Spleen (tissue), 11 donors: ENCODE measurements around the gene CLEC11A. TPM values are rescaled to one million over a fixed set of nuclear protein-coding genes. Genes with fewer than 3 reads are reported as not detected.

Experiments
- DNase-seq: peaks from one replicate; pipeline ENCODE4 v3.0.0-alpha.2; 2020
- H3K27ac ChIP-seq, 8 donors: fragments of 200-600 bp; sonication (generic) in 7 of 8; 1 replicate in 4 of 8; 2 replicates in 4 of 8; pipeline versions ENCODE4 v1.5.0 to v1.8.0; 2016 to 2021; ENCODE audit warnings: inconsistent platforms in 4 of 8, mild to moderate bottlenecking in 4 of 8, moderate library complexity in 1 of 8
- H3K27me3 ChIP-seq, 7 donors: fragments of 200-600 bp; sonication (generic) in 6 of 7; replicated peaks in 1 of 7; 1 replicate in 4 of 7; 2 replicates in 3 of 7; pipeline versions ENCODE4 v1.5.0 to v1.8.0; 2016 to 2021; ENCODE audit warnings: inconsistent platforms in 3 of 7, mild to moderate bottlenecking in 1 of 7
- H3K36me3 ChIP-seq, 6 donors: fragments of 200-600 bp; sonication (generic) in 5 of 6; 1 replicate in 4 of 6; 2 replicates in 2 of 6; pipeline versions ENCODE4 v1.5.0 to v1.8.0; 2016 to 2021; ENCODE audit warnings: inconsistent platforms in 2 of 6
- H3K4me1 ChIP-seq, 6 donors: fragments of 200-600 bp; sonication (generic) in 5 of 6; 1 replicate in 3 of 6; 2 replicates in 3 of 6; pipeline versions ENCODE4 v1.5.0 to v1.8.0; 2016 to 2021; ENCODE audit warnings: inconsistent platforms in 3 of 6
- H3K4me3 ChIP-seq, 8 donors: fragments of 200-600 bp; sonication (generic) in 7 of 8; 1 replicate in 4 of 8; 2 replicates in 4 of 8; pipeline versions ENCODE4 v1.5.0 to v1.8.0; 2016 to 2021; ENCODE audit warnings: inconsistent platforms in 4 of 8, mild to moderate bottlenecking in 4 of 8, moderate library complexity in 2 of 8
- H3K9me3 ChIP-seq, 8 donors: fragments of 200-600 bp; sonication (generic) in 7 of 8; 1 replicate in 4 of 8; 2 replicates in 4 of 8; pipeline versions ENCODE4 v1.5.0 to v1.8.0; 2016 to 2021; ENCODE audit warnings: inconsistent platforms in 4 of 8
- POLR2A ChIP-seq, 3 donors: fragments of 450-650 bp; IDR thresholded peaks; one replicate each; pipeline ENCODE4 v1.5.1; 2017; ENCODE audit warnings: antibody characterized with exemption in 3 of 3, mild to moderate bottlenecking in 1 of 3
- POLR2AphosphoS5 ChIP-seq, 3 donors: sonication (generic); formaldehyde crosslinking; IDR thresholded peaks; one replicate each; pipeline ENCODE4 v1.5.1; 2017; ENCODE audit warnings: antibody characterized with exemption in 3 of 3
- WGBS, 5 donors: extraction: QIAGEN DNeasy Blood & Tissue Kit in 3 of 5; methylation state at CpG; one replicate each; pipeline versions ENCODE4 v1.1.5 to v1.1.7; 2013 to 2018; 5-methylcytosine and 5-hydroxymethylcytosine counted together
- intact Hi-C: fragments of 100-400 bp; cut with DNase I; formaldehyde crosslinking; loops from one replicate; pipeline ENCODE4 v1.15.0; 2023; ENCODE audit warnings: low total_unique reads
- polyA plus RNA-seq, 3 donors: library from polyadenylated mRNA; stranded (reverse); fragments of 200-250 nt; gene quantifications; one replicate each; pipeline ENCODE4 v1.2.1, GENCODE V29; 2013
- total RNA-seq, 7 donors: library from RNA; depleted of rRNA in 3 of 7; stranded (reverse); fragments of >200 nt in 3 of 7; fragmentation: NEBNext Ultra II Directional in 4 of 7; extraction: Animal tissue kit (Norgen Biotek cat#: 25700) in 4 of 7; gene quantifications; one replicate each; pipeline versions ENCODE4 v1.1.0 to v1.2.1, GENCODE V29; 2016 to 2021
- TF ChIP-seq, protein P1 (sequence below), 11 experiments: fragments of 200-600 bp in 7 of 11; fragments of 450-650 bp in 4 of 11; sonication (generic) in 4 of 11; IDR thresholded peaks in 8 of 11; conservative IDR thresholded peaks in 3 of 11; 1 replicate in 7 of 11; 2 replicates in 4 of 11; pipeline versions ENCODE4 v1.4.0 to v1.8.0; 2016 to 2021; ENCODE audit warnings: antibody characterized with exemption in 11 of 11, inconsistent platforms in 4 of 11, mild to moderate bottlenecking in 1 of 11
- donor health status: healthy with polysubstance abuse.
- donor health status: DM: no; HTN: no; CAD: no; lungs with moderate emphysema.
- donor health status: DM: no; HTN: no; CAD: no.
- donor health status: Bipolar disorder and iron deficiency.
- donor health status: healthy.
- donor health status: DM: no; HTN: no; CAD: no.
- donor health status: DM: yes; HTN: yes; CAD: no.

Gene CLEC11A
- total and polyA plus RNA-seq, 10 donors = 6.2 to 10.7 (median 8.9) TPM

DNA sequence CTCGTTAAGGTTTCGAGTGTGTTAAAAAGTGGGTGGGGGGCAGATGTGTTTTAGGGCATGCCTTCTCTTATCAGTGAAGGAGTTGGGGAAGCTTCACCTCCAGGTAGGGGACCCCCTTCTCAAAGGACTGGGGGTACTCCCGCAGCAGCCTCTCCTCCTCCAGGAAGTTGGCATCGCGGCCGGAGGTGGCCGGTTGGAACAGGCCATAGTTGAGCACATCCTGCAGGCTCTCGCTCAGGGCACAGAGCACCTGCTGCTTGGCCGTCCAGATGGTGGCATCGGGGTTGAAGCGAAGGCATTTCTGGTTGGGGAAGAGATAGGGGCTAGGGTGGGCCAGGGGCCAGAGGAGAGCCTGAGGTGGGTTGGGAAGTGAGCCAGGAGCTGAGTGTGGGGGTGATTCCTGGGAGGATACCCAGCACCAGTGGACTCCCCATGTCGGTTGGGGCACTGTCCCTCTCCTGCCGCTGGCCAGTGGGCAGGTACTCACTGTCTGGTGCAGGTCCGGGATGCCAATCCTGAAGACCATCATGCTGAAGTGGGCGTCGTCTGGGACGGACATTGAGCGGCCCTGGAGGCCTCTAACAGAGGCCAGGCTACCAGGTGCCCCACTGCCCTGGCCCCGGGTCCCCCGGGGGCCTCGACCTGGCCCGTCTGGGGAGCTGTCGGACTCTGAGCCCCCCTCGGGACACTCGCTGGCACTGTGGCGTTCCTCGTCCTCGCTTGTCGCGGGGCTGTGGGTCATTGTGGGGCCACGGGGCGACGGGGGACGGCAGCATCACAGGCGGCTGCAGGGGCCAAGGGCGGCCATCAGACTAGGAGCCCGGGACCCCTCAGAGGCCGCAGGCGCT is 6.8 kb upstream of the CLEC11A start:
- H3K27ac ChIP-seq = no peak overlapping the region
- no peak for DNase-seq
- TF ChIP-seq POLR2A (IDR thresholded peaks at IDR 0.05) (no peak), POLR2AphosphoS5 (IDR thresholded peaks at IDR 0.05) (no peak)
- TF ChIP-seq, protein P1, sequence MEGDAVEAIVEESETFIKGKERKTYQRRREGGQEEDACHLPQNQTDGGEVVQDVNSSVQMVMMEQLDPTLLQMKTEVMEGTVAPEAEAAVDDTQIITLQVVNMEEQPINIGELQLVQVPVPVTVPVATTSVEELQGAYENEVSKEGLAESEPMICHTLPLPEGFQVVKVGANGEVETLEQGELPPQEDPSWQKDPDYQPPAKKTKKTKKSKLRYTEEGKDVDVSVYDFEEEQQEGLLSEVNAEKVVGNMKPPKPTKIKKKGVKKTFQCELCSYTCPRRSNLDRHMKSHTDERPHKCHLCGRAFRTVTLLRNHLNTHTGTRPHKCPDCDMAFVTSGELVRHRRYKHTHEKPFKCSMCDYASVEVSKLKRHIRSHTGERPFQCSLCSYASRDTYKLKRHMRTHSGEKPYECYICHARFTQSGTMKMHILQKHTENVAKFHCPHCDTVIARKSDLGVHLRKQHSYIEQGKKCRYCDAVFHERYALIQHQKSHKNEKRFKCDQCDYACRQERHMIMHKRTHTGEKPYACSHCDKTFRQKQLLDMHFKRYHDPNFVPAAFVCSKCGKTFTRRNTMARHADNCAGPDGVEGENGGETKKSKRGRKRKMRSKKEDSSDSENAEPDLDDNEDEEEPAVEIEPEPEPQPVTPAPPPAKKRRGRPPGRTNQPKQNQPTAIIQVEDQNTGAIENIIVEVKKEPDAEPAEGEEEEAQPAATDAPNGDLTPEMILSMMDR (IDR thresholded peaks at IDR 0.05 in 8 of 11, conservative IDR thresholded peaks at IDR 0.05 in 3 of 11) = no peak
- no peaks in the 10 kb centered on the region for H3K9me3 ChIP-seq
- peaks cover 0 to 97% (median 52%) of the 10 kb centered on the region in 7 donors for H3K27me3 ChIP-seq
- H3K36me3 ChIP-seq = no peaks in the 10 kb centered on the region
- 77 to 84% (median 84%) methylated on average over 16 to 39 of the region's 39 CpGs for WGBS, 5 donors
- no peak overlapping the region for H3K4me3 ChIP-seq
- H3K4me1 ChIP-seq = peaks cover 0 to 17% (median 14%) of the 10 kb centered on the region in 6 donors
- intact Hi-C loops = no loop called here

DNA sequence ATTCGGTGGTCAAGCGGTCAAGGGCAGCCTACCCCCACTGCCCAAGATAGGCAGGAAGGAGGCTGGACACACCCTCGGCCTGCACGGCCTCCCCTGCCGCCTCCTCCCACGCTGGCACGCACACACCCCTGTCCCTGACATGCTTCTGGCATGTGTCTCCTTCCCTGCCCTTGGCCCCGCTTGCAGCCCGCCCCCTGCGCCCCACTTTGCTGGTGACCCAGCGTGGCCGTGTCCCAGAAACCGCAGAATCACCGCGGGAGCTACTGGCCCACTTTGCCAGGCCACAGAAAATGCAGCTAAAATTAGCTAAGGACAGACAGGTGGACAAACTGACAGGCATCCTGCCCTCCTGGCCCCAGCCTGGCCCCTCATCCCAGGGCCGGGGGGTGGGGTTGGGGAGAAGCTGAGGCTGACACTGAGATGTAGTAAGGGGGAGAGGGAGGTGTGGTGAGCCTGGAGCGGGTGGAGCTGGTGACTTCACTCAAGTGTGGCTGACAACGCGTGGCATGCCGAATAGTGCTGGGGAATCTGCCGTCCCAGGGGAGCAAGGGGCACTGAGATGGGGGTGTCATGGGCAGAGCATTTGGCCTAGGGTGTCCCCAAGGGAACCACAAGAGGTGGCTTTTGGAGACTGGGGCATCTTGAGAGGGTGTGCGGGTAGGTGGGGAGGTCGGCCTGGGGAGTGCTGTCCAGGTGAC is 6.0 kb upstream of the CLEC11A start:
- intact Hi-C loops = no loop called here
- H3K4me1 ChIP-seq = peaks cover 0 to 17% (median 14%) of the 10 kb centered on the region in 6 donors
- peaks cover 0 to 97% (median 57%) of the 10 kb centered on the region in 7 donors for H3K27me3 ChIP-seq
- no peak for TF ChIP-seq POLR2AphosphoS5 (IDR thresholded peaks at IDR 0.05)
- TF ChIP-seq, protein P1 (IDR thresholded peaks at IDR 0.05 in 8 of 11, conservative IDR thresholded peaks at IDR 0.05 in 3 of 11) = no peak
- no peak for TF ChIP-seq POLR2A (IDR thresholded peaks at IDR 0.05)
- 58 to 66% (median 63%) methylated on average over 14 to 23 of the region's 23 CpGs for WGBS, 5 donors
- DNase-seq = no peak
- H3K36me3 ChIP-seq = no peaks in the 10 kb centered on the region
- no peak overlapping the region for H3K4me3 ChIP-seq
- no peak overlapping the region for H3K27ac ChIP-seq
- no peaks in the 10 kb centered on the region for H3K9me3 ChIP-seq

DNA sequence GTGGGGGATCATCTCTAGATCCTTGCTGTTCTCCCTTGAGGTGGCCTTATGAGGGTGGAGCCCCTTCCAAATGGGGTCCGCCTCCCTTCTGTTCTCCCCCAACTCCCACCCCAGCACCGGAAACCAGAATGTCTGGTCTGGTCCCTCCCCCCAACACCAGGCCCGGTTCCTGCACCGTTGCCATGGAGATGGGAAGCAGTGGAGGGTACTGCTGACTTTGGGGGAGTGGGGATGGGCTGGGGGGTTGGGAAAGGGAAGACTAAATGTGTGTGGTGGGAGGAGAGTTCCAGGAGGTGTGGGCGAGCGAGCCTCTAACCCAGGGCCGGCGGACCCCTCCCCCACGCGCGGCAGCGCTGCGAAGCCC is 5.3 kb upstream of the CLEC11A start:
- TF ChIP-seq POLR2AphosphoS5 (IDR thresholded peaks at IDR 0.05) (no peak), POLR2A (IDR thresholded peaks at IDR 0.05) (no peak)
- TF ChIP-seq, protein P1 (IDR thresholded peaks at IDR 0.05 in 8 of 11, conservative IDR thresholded peaks at IDR 0.05 in 3 of 11) = no peak
- Histone ChIP-seq H3K27me3 (peaks cover 0 to 97% (median 64%) of the 10 kb centered on the region in 7 donors), H3K4me3 (peak overlapping the region in 1 of 8 donors; percentile 55), H3K4me1 (peaks cover 0 to 18% (median 14%) of the 10 kb centered on the region in 6 donors), H3K27ac (no peak overlapping the region), H3K36me3 (no peaks in the 10 kb centered on the region), H3K9me3 (no peaks in the 10 kb centered on the region)
- no peak for DNase-seq
- intact Hi-C loops = no loop called here
- WGBS, 5 donors = 3 to 6% (median 4%) methylated on average over 12 to 13 of the region's 13 CpGs
